Hepatocyte (in vitro differentiated cells): Measurements from ENCODE around the gene RPS14. TPM values are rescaled to one million over a fixed set of nuclear protein-coding genes. Genes with fewer than 3 reads are reported as not detected.

Experiments
- DNase-seq: peaks from one replicate; pipeline ENCODE4 v3.0.0-alpha.2; 2016; ENCODE audit warnings: low spot score
- H2AFZ ChIP-seq: fragments of 200-600 bp; sonication (generic); 2 replicates; pipeline ENCODE4 v1.6.0; 2016; ENCODE audit warnings: antibody characterized with exemption, mild to moderate bottlenecking
- H3K27ac ChIP-seq: fragments of 200-600 bp; sonication (generic); 2 replicates; pipeline ENCODE4 v1.5.1; 2016; ENCODE audit warnings: mild to moderate bottlenecking
- H3K27me3 ChIP-seq: fragments of 200-600 bp; sonication (generic); 2 replicates; pipeline ENCODE4 v1.6.1; 2016
- H3K36me3 ChIP-seq: fragments of 200-600 bp; sonication (generic); replicated peaks from 2 replicates; pipeline ENCODE4 v1.5.1; 2016; ENCODE audit warnings: low read depth; ENCODE audit not compliant: insufficient read depth
- H3K4me1 ChIP-seq: fragments of 200-600 bp; sonication (generic); 2 replicates; pipeline ENCODE4 v1.5.1; 2016; ENCODE audit warnings: mild to moderate bottlenecking, moderate library complexity; ENCODE audit not compliant: insufficient read depth
- H3K4me2 ChIP-seq: fragments of 200-600 bp; sonication (generic); 2 replicates; pipeline ENCODE4 v1.6.0; 2016
- H3K4me3 ChIP-seq: fragments of 200-600 bp; sonication (generic); 2 replicates; pipeline ENCODE4 v1.5.1; 2016; ENCODE audit warnings: mild to moderate bottlenecking
- H3K79me2 ChIP-seq: fragments of 200-600 bp; sonication (generic); 2 replicates; pipeline ENCODE4 v1.6.0; 2017; ENCODE audit warnings: mild to moderate bottlenecking
- H3K9me2 ChIP-seq: fragments of 200-600 bp; sonication (generic); replicated peaks from 2 replicates; pipeline ENCODE4 v1.6.0; 2017; ENCODE audit warnings: mild to moderate bottlenecking; ENCODE audit not compliant: insufficient read depth
- H3K9me3 ChIP-seq: fragments of 200-600 bp; sonication (generic); 2 replicates; pipeline ENCODE4 v1.5.1; 2016; ENCODE audit warnings: low read depth, mild to moderate bottlenecking
- H4K20me1 ChIP-seq: fragments of 200-600 bp; sonication (generic); 2 replicates; pipeline ENCODE4 v1.6.0; 2016; ENCODE audit warnings: mild to moderate bottlenecking; ENCODE audit not compliant: insufficient read depth, poor library complexity, severe bottlenecking
- EZH2 ChIP-seq: fragments of 200-600 bp; sonication (generic); IDR thresholded peaks from 2 replicates; pipeline ENCODE4 v1.6.1; 2016; ENCODE audit warnings: antibody characterized with exemption, mild to moderate bottlenecking, borderline replicate concordance
- EZH2phosphoT487 ChIP-seq: fragments of 200-600 bp; sonication (generic); IDR thresholded peaks from one replicate; pipeline ENCODE4 v1.6.1; 2018; ENCODE audit warnings: antibody characterized with exemption, mild to moderate bottlenecking, low read depth, moderate library complexity; ENCODE audit not compliant: unreplicated experiment, severe bottlenecking
- WGBS: methylation state at CpG from one replicate; pipeline ENCODE4 v1.1.6; 2016; ENCODE audit warnings: low lambda C conversion rate; ENCODE audit errors: missing lambda C conversion rate; 5-methylcytosine and 5-hydroxymethylcytosine counted together
- polyA plus RNA-seq: library from polyadenylated mRNA; unstranded; fragments of >200 nt; fragmentation: Nextera tagmentation; extraction: Ambion mirVana; gene quantifications from 2 replicates; pipeline ENCODE4 v1.2.1, GENCODE V29; 2016
- total RNA-seq: library from RNA; depleted of rRNA; stranded (reverse); fragments of >200 nt; gene quantifications from 2 replicates; pipeline ENCODE4 v1.2.3, GENCODE V29; 2014
- TF ChIP-seq, protein P1 (sequence below): fragments of 200-600 bp; sonication (generic); IDR thresholded peaks from 2 replicates; pipeline ENCODE4 v1.5.1; 2016; ENCODE audit warnings: antibody characterized with exemption, mild to moderate bottlenecking; ENCODE audit not compliant: poor library complexity

Gene RPS14
- total and polyA plus RNA-seq, 2 experiments from 2014 or later = 1,067 to 2,319 TPM

GRCh38 chr5:150397146-150397781, 52.3 kb downstream of the RPS14 start:
- H3K4me2 ChIP-seq = no peak overlapping the region
- no peaks in the 10 kb centered on the region for H3K9me3 ChIP-seq
- no peak overlapping the region for H2AFZ ChIP-seq
- no peaks in the 10 kb centered on the region for H3K36me3 ChIP-seq
- H4K20me1 ChIP-seq = no peaks in the 10 kb centered on the region
- DNase-seq = no peak
- H3K4me1 ChIP-seq = no peaks in the 10 kb centered on the region
- H3K9me2 ChIP-seq = no peaks in the 10 kb centered on the region
- WGBS = 94% methylated on average over 14 of the region's 14 CpGs
- no peaks in the 10 kb centered on the region for H3K27me3 ChIP-seq
- H3K4me3 ChIP-seq = no peak overlapping the region
- H3K27ac ChIP-seq = no peak overlapping the region
- no peaks in the 10 kb centered on the region for H3K79me2 ChIP-seq
- TF ChIP-seq EZH2 (no peak), EZH2phosphoT487 (no peak)
- TF ChIP-seq, protein P1, sequence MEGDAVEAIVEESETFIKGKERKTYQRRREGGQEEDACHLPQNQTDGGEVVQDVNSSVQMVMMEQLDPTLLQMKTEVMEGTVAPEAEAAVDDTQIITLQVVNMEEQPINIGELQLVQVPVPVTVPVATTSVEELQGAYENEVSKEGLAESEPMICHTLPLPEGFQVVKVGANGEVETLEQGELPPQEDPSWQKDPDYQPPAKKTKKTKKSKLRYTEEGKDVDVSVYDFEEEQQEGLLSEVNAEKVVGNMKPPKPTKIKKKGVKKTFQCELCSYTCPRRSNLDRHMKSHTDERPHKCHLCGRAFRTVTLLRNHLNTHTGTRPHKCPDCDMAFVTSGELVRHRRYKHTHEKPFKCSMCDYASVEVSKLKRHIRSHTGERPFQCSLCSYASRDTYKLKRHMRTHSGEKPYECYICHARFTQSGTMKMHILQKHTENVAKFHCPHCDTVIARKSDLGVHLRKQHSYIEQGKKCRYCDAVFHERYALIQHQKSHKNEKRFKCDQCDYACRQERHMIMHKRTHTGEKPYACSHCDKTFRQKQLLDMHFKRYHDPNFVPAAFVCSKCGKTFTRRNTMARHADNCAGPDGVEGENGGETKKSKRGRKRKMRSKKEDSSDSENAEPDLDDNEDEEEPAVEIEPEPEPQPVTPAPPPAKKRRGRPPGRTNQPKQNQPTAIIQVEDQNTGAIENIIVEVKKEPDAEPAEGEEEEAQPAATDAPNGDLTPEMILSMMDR = no peak

DNA sequence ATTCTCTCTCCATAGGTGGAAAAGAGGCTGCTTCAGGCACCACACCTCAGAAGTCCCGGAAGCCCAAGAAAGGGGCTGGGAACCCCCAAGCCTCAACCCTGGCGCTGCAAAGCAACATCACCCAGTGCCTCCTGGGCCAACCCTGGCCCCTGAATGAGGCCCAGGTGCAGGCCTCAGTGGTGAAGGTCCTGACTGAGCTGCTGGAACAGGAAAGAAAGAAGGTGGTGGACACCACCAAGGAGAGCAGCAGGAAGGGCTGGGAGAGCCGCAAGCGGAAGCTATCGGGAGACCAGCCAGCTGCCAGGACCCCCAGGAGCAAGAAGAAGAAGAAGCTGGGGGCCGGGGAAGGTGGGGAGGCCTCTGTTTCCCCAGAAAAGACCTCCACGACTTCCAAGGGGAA, 53.3 kb downstream of the RPS14 start:
- Histone ChIP-seq H3K4me1 (no peaks in the 10 kb centered on the region), H2AFZ (no peak overlapping the region), H3K27me3 (no peaks in the 10 kb centered on the region), H3K36me3 (no peaks in the 10 kb centered on the region), H3K79me2 (no peaks in the 10 kb centered on the region), H3K9me2 (no peaks in the 10 kb centered on the region), H3K27ac (no peak overlapping the region), H3K4me3 (no peak overlapping the region), H3K4me2 (no peak overlapping the region), H3K9me3 (no peaks in the 10 kb centered on the region), H4K20me1 (no peaks in the 10 kb centered on the region)
- WGBS = 97% methylated on average over 7 of the region's 7 CpGs
- TF ChIP-seq, protein P1 = no peak
- TF ChIP-seq EZH2phosphoT487 (no peak), EZH2 (no peak)
- no peak for DNase-seq

DNA sequence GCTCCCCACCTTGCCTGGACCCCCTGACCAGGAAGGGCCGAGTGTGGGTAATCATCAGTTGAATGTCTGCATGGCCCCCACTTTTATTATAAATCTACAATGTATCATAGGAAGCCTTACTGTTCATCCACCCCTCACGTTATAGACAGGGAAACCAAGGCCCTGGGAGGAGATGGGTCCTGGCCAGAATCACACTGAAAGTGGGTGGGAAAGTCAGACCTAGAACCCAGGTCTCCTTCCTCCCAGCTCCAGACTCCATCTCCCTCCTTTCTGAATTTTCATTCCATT, 53.9 kb downstream of the RPS14 start:
- no peaks in the 10 kb centered on the region for H3K9me2 ChIP-seq
- H3K4me2 ChIP-seq = no peak overlapping the region
- H3K79me2 ChIP-seq = no peaks in the 10 kb centered on the region
- H3K27me3 ChIP-seq = no peaks in the 10 kb centered on the region
- DNase-seq = no peak
- no peak overlapping the region for H3K27ac ChIP-seq
- no peak overlapping the region for H3K4me3 ChIP-seq
- no peaks in the 10 kb centered on the region for H3K36me3 ChIP-seq
- no peaks in the 10 kb centered on the region for H3K4me1 ChIP-seq
- H3K9me3 ChIP-seq = no peaks in the 10 kb centered on the region
- 90% methylated on average over 2 of the region's 2 CpGs for WGBS
- no peak overlapping the region for H2AFZ ChIP-seq
- TF ChIP-seq, protein P1 = no peak
- TF ChIP-seq EZH2 = no peak
- no peak for TF ChIP-seq EZH2phosphoT487
- no peaks in the 10 kb centered on the region for H4K20me1 ChIP-seq
